Measurements from ENCODE around the gene SUPT4H1.

DNA sequence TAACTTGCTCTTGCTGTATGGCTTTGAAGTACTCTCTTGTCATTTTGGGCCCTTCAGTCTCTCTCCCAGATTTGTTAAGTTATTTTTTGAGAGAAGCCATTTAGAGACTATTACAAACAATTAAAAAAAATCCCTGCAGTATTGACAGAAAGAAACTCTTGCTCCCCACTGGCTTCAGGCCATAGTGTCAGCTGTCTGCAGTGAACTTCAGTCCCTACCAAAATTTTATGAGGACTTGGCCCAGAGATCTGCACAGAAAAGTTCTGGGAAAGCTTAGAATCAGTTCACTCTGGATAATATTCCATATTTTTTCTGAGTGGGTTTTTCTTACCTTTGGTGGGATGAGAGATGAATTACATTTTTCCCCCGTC, 30.9 kb upstream of the SUPT4H1 start:
- TF ChIP-seq ZNF274 (IDR thresholded peaks at IDR 0.05; ENCODE audit: low read depth, low read length), result no peak
- no peak for TF ChIP-seq YY1 (IDR thresholded peaks at IDR 0.05; ENCODE audit: insufficient read depth, insufficient read length)
- TF ChIP-seq SUZ12 (IDR thresholded peaks at IDR 0.05; ENCODE audit: extremely low read depth, insufficient read depth, insufficient read length), result no peak
